Calu3 (cell line): Measurements from ENCODE around the gene MAEL. TPM values are rescaled to one million over a fixed set of nuclear protein-coding genes. Genes with fewer than 3 reads are reported as not detected.

Experiments used
- Bru-seq: library from RNA; stranded (reverse); fragments of 400-500 nt; gene quantifications from one replicate; lab custom pipeline; 2021; lab: Mats Ljungman, UMichigan
- BruChase-seq, 2 experiments: library from RNA; stranded (reverse); fragments of 400-500 nt; gene quantifications; one replicate each; lab custom pipeline; 2021; lab: Mats Ljungman, UMichigan
- BruUV-seq: library from RNA; stranded (reverse); fragments of 400-500 nt; replicated peaks from 2 replicates; lab custom pipeline; 2021; lab: Mats Ljungman, UMichigan
- CTCF ChIA-PET: fragments of 300-600 bp; sonication (Branson Sonifier 250); formaldehyde crosslinking; loops from one replicate; lab custom pipeline; 2022; ENCODE audit warnings: antibody characterized with exemption; lab: Charles Lee
- DNase-seq: peaks from one replicate; pipeline ENCODE4 v3.0.0; 2022
- H3K27ac Mint-ChIP-seq: one replicate; pipeline ENCODE4 v1.8.0; 2022; ENCODE audit warnings: mixed read lengths; ENCODE audit not compliant: unreplicated experiment
- H3K27me3 Mint-ChIP-seq: one replicate; pipeline ENCODE4 v1.8.0; 2022; ENCODE audit warnings: mixed read lengths; ENCODE audit not compliant: unreplicated experiment
- H3K36me3 Mint-ChIP-seq: one replicate; pipeline ENCODE4 v1.8.0; 2022; ENCODE audit warnings: mild to moderate bottlenecking, moderate library complexity, mixed read lengths; ENCODE audit not compliant: insufficient read depth, unreplicated experiment
- H3K4me1 Mint-ChIP-seq: one replicate; pipeline ENCODE4 v1.8.0; 2022; ENCODE audit warnings: mild to moderate bottlenecking, low read depth, mixed read lengths; ENCODE audit not compliant: unreplicated experiment
- H3K4me3 Mint-ChIP-seq: one replicate; pipeline ENCODE4 v1.8.0; 2022; ENCODE audit warnings: mild to moderate bottlenecking, low read depth, moderate library complexity, mixed read lengths; ENCODE audit not compliant: unreplicated experiment
- H3K9me3 Mint-ChIP-seq: one replicate; pipeline ENCODE4 v1.8.0; 2022; ENCODE audit warnings: low read depth, mixed read lengths; ENCODE audit not compliant: unreplicated experiment
- intact Hi-C: fragments of 100-400 bp; cut with micrococcal nuclease; formaldehyde crosslinking; loops from one replicate; pipeline ENCODE4 v1.10.0; 2022; ENCODE audit not compliant: unreplicated experiment
- long read RNA-seq: library from polyadenylated mRNA; stranded (forward); transcript quantifications from one replicate; pipeline ENCODE4 v2.0.0, GENCODE V29; 2022
- total RNA-seq: library from RNA; stranded (reverse); gene quantifications from 2 replicates; pipeline ENCODE4 v1.2.3, GENCODE V29; 2022
- TF ChIP-seq, protein P1 (sequence below): fragments of 200-600 bp; IDR thresholded peaks from one replicate; pipeline ENCODE4 v1.8.0; 2022; ENCODE audit warnings: antibody characterized with exemption; ENCODE audit not compliant: unreplicated experiment

The MAEL gene
- total RNA-seq (0.34 TPM in 1 of 2 replicates, not detected in the other), Bru-seq, nascent RNA (percentile 15 among the genes with signal in this experiment), BruChase-seq, experiment 1, labeled RNA remaining after a 6-hour chase (percentile 10 among the genes with signal in this experiment), BruChase-seq, experiment 2, labeled RNA remaining after a 2-hour chase (percentile 6 among the genes with signal in this experiment)
- long read RNA-seq: 0 reads

DNA sequence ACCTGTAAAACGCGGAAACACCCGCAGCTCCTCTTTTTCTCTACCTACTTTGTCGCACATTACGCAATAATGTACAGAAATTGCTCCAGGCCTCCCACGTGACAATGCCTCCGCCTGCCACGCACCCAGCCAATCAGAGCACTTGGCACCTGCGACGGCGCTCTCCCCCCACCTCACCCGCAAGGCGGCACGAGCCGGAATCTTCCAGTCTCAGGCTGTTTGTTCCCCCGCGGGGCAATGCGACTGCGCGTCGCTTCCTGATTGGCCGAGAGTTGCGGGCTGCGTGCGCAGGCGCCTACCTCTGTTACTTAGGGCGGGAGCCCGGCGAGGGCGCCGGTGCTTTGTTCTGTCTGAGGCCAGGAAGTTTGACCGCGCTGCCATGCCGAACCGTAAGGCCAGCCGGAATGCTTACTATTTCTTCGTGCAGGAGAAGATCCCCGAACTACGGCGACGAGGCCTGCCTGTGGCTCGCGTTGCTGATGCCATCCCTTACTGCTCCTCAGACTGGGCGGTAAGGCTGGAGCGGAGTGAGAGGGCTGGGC is at the start of gene MAEL:
TSS of gene MAEL (plus strand) at position 307 of the 542 bp plus-strand sequence. CDS start at position 380, 73 bp downstream.
- Mint-ChIP-seq H3K4me1 (no peaks in the 10 kb centered on the region), H3K4me3 (no peak within 1 kb of the TSS), H3K27me3 (no peaks in the 10 kb centered on the region), H3K27ac (no peak within 1 kb of the TSS), H3K36me3 (no peaks in the 10 kb centered on the region), H3K9me3 (peaks cover 2% of the 10 kb centered on the region)
- BruUV-seq: no TSS peak
- CTCF ChIA-PET: no interaction called here
- intact Hi-C loops: no loop called here
- TF ChIP-seq, protein P1, sequence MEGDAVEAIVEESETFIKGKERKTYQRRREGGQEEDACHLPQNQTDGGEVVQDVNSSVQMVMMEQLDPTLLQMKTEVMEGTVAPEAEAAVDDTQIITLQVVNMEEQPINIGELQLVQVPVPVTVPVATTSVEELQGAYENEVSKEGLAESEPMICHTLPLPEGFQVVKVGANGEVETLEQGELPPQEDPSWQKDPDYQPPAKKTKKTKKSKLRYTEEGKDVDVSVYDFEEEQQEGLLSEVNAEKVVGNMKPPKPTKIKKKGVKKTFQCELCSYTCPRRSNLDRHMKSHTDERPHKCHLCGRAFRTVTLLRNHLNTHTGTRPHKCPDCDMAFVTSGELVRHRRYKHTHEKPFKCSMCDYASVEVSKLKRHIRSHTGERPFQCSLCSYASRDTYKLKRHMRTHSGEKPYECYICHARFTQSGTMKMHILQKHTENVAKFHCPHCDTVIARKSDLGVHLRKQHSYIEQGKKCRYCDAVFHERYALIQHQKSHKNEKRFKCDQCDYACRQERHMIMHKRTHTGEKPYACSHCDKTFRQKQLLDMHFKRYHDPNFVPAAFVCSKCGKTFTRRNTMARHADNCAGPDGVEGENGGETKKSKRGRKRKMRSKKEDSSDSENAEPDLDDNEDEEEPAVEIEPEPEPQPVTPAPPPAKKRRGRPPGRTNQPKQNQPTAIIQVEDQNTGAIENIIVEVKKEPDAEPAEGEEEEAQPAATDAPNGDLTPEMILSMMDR: no peak
- DNase-seq: no peak

DNA sequence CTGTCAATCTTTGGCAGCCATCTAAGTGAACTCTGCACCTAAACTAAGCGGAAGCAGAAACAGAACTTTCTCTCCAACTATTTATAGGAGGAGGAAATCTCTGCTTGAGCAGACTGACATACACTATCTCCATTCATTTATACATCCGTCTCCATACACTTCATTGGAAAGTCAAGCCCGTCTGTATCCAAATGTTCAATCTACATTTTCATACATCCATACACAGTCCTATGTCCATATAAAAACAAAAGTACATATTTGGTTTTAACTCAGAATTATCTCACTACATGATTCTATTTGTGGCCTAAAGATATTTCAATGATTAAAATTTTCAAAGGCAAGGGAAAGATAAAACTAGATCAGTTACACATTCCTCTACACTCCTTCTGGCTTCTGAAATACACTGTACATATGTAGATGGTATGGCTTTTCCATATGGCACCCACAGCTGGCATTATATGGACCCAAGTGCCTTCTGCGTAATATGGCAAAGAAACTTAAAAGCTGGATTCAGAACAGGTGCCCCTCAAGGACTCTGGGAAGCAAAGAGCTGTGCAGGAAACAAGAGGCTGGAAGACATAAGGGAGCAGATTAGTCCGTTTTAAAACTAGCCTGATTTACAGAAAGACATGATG is 49.2 kb upstream of the MAEL start:
- no TSS peak for BruUV-seq
- peaks cover 59% of the 10 kb centered on the region for H3K27me3 Mint-ChIP-seq

DNA sequence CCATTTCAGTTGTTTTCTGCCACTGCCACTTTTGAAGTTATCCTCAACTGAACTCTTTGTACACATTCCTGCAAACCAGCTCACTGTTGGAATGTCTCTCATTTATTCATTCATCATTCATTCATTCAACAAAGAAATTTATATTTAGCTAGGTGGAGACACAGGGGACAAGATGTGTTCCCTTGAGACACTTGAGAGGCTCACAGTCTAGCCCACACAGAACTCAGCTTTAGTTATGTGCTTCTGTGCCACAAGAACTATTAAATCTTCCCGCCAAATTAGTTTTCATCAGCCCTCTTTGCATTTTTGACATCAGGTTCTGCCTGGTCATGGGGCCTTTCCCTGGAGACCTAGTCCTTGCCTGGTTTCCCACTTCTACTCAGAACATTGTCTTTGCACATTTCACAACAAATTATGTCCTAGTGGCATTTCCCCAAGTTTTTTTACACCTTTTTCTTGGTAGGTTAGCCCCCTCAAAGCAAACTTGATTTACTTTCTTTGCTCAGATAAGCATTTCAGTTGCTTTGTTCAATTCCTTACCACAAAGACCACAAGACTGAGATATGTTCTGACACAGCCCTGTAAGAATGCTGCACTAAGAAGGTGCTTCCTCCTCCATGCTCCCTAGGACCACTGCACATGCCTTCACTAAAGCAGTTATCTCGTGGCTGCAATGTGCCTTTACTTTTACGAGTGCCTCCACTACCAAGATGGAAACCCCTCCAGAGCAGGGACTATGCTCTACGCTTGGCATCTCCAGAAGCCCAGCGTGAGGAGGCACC is 44.7 kb upstream of the MAEL start:
- peaks cover 58% of the 10 kb centered on the region for H3K27me3 Mint-ChIP-seq
- no peak for DNase-seq
- CTCF ChIA-PET: interaction anchor here (1.1 kb wide), 1 partner anchor 22 kb away, joined by 3 read pairs; no protein-coding TSS in a partner anchor
- intact Hi-C loops: no loop called here
- peaks cover 24% of the 10 kb centered on the region for H3K4me1 Mint-ChIP-seq
- no peak overlapping the region for H3K27ac Mint-ChIP-seq
- no peaks in the 10 kb centered on the region for H3K9me3 Mint-ChIP-seq
- BruUV-seq: no TSS peak
- no peaks in the 10 kb centered on the region for H3K36me3 Mint-ChIP-seq
- H3K4me3 Mint-ChIP-seq: no peak overlapping the region
- TF ChIP-seq, protein P1: no peak

More for the DNA sequence above, 49.2 kb upstream of the MAEL start:
- no peak overlapping the region for H3K4me3 Mint-ChIP-seq
- no peak for DNase-seq
- TF ChIP-seq, protein P1: no peak
- CTCF ChIA-PET: no interaction called here
- peaks cover 12% of the 10 kb centered on the region for H3K4me1 Mint-ChIP-seq
- no peaks in the 10 kb centered on the region for H3K9me3 Mint-ChIP-seq
- H3K27ac Mint-ChIP-seq: no peak overlapping the region
- H3K36me3 Mint-ChIP-seq: no peaks in the 10 kb centered on the region
- intact Hi-C loops: no loop called here

DNA sequence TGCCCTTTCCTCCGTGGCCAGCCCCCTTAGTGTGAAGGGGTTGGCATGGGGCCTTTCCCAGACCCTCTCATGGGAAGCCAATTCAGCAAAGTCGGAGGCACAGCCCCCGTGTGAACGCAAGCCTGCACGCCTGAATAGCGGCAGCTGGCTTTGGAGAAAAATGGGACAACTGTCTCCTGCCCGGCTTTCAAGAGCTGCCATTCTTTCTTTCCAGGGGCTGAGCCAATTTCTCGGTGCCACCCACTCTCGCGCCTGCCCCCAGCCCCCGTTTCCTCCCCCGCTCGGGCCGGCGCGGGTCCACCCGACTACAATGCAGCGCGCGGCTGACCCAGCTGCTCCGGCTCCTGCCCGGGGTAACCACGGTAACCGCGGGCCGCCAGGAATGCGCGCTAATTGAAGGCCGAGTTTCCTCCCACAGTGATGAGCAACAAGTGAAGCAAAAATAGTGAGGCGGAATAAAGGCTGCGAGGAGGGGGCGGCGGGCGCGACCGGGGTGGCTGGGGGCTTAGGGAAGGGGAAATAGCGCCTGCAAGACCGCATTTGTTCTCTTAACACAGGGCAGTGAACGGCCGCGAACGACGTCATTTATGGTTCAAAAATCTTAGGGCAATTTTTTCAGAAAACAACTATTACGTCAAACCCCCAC is 41.6 kb upstream of the MAEL start:
- TF ChIP-seq, protein P1: no peak
- CTCF ChIA-PET: no interaction called here
- H3K9me3 Mint-ChIP-seq: no peaks in the 10 kb centered on the region
- H3K36me3 Mint-ChIP-seq: no peaks in the 10 kb centered on the region
- intact Hi-C loops: no loop called here
- peaks cover 78% of the 10 kb centered on the region for H3K27me3 Mint-ChIP-seq
- H3K4me1 Mint-ChIP-seq: peaks cover 24% of the 10 kb centered on the region
- H3K27ac Mint-ChIP-seq: no peak overlapping the region
- H3K4me3 Mint-ChIP-seq: peak overlapping the region; percentile 5
- BruUV-seq: no TSS peak
- DNase-seq: peak; percentile 16
